Stomach (tissue), 19 donors: ENCODE results near the gene SLC29A1. TPM values are rescaled to one million over a fixed set of nuclear protein-coding genes. Genes with fewer than 3 reads are reported as not detected.
A peak's percentile ranks its signal among the peaks of the same experiment; 100 is the strongest.

Experiments
- DNase-seq, 2 donors: peaks; one replicate each; pipeline versions ENCODE4 v3.0.0 to v3.0.0-alpha.2; 2013 to 2019
- H3K27ac ChIP-seq, 5 donors: fragments of 200-600 bp in 4 of 5; sonication (generic) in 4 of 5; one replicate each; pipeline ENCODE4 v1.5.1; 2013 to 2019; ENCODE audit warnings: mild to moderate bottlenecking in 1 of 5, moderate library complexity in 1 of 5
- H3K27me3 ChIP-seq, 3 donors: fragments of 200-600 bp; sonication (generic); one replicate each; pipeline ENCODE4 v1.5.1; 2017 to 2019; ENCODE audit warnings: mixed run types in 1 of 3
- H3K36me3 ChIP-seq, 4 donors: fragments of 200-600 bp; sonication (generic); 1 replicate in 3 of 4; 2 replicates in 1 of 4; pipeline ENCODE4 v1.5.1; 2016 to 2019
- H3K4me1 ChIP-seq, 4 donors: fragments of 200-600 bp; sonication (generic); one replicate each; pipeline ENCODE4 v1.5.1; 2016 to 2019
- H3K4me3 ChIP-seq, 4 donors: fragments of 200-600 bp; sonication (generic) in 3 of 4; one replicate each; pipeline ENCODE4 v1.5.1; 2016 to 2019; ENCODE audit warnings: mild to moderate bottlenecking in 1 of 4
- H3K9me3 ChIP-seq, 4 donors: fragments of 200-600 bp; sonication (generic); one replicate each; pipeline ENCODE4 v1.5.1; 2016 to 2019
- EP300 ChIP-seq: sonication (generic); formaldehyde crosslinking; IDR thresholded peaks from one replicate; pipeline ENCODE4 v1.6.1; 2017; ENCODE audit warnings: antibody characterized with exemption
- POLR2A ChIP-seq, 4 donors: fragments of 450-650 bp; IDR thresholded peaks; one replicate each; pipeline ENCODE4 v1.6.1; 2016; ENCODE audit warnings: antibody characterized with exemption in 4 of 4, control low read depth in 2 of 4, mild to moderate bottlenecking in 1 of 4, moderate library complexity in 1 of 4
- POLR2AphosphoS5 ChIP-seq, 3 donors: sonication (generic); formaldehyde crosslinking; IDR thresholded peaks; one replicate each; pipeline ENCODE4 v1.6.1; 2016; ENCODE audit warnings: antibody characterized with exemption in 3 of 3
- WGBS, 5 donors: extraction: QIAGEN DNeasy Blood & Tissue Kit in 3 of 5; methylation state at CpG; one replicate each; pipeline versions ENCODE4 v1.1.5 to v1.1.7; 2013 to 2018; 5-methylcytosine and 5-hydroxymethylcytosine counted together
- intact Hi-C: fragments of 100-400 bp; cut with DNase I; formaldehyde crosslinking; loops from one replicate; pipeline ENCODE4 v1.15.1; 2023; ENCODE audit warnings: low total_unique reads
- long read RNA-seq, 10 donors: transcript quantifications; one replicate each; lab custom pipeline, GENCODE V29; 2026
- polyA plus RNA-seq, 3 donors: library from polyadenylated mRNA; stranded (reverse); fragments of 200-250 nt; gene quantifications; one replicate each; pipeline ENCODE4 v1.2.3, GENCODE V29; 2013
- total RNA-seq, 5 donors: library from RNA; depleted of rRNA; stranded (reverse); fragments of >200 nt; gene quantifications; one replicate each; pipeline versions ENCODE4 v1.1.0 to v1.2.3, GENCODE V29; 2014 to 2016
- TF ChIP-seq, protein P1 (sequence below), 7 experiments: fragments of 450-650 bp in 4 of 7; fragments of 200-600 bp in 3 of 7; sonication (generic) in 3 of 7; IDR thresholded peaks; one replicate each; pipeline ENCODE4 v1.5.1; 2016 to 2019; ENCODE audit warnings: antibody characterized with exemption in 7 of 7, control low read depth in 2 of 7, mild to moderate bottlenecking in 1 of 7
- donor health status: healthy with polysubstance abuse.
- donor health status: Bipolar disorder and iron deficiency.
- donor health status: healthy.

SLC29A1 gene
- total RNA-seq, result 100 to 1,000 TPM in 2 of 5 donors, 10 to 100 TPM in 3; 26.4 to 217 (median 77.4) TPM
- polyA plus RNA-seq, result 10 to 100 TPM; 22.6 to 33.5 (median 29.0) TPM
- long read RNA-seq, donor 1, partial matches to known transcripts, result 0 of 4 reads
- long read RNA-seq, donor 1, other reads (novel, unspliced or antisense), result 0 of 4 reads
- long read RNA-seq, donor 2, transcript SLC29A1-209 (13 exons, 2,318 nt), result major isoform, 5 of 6 reads
- long read RNA-seq, donor 2, partial matches to known transcripts, result 0 of 6 reads
- long read RNA-seq, donor 2, other reads (novel, unspliced or antisense), result 0 of 6 reads
- long read RNA-seq, donor 3, partial matches to known transcripts, result 15 of 18 reads
- long read RNA-seq, donor 3, other reads (novel, unspliced or antisense), result 0 of 18 reads
- long read RNA-seq, donor 4, result 0 reads
- long read RNA-seq, donor 5, partial matches to known transcripts, result 0 of 5 reads
- long read RNA-seq, donor 5, other reads (novel, unspliced or antisense), result 0 of 5 reads
- long read RNA-seq, donor 6, transcript SLC29A1-209 (13 exons, 2,318 nt), result major isoform, 10 of 30 reads
- long read RNA-seq, donor 6, transcript SLC29A1-206 (13 exons, 2,183 nt), result minor isoform, 5 of 30 reads
- long read RNA-seq, donor 6, partial matches to known transcripts, result 10 of 30 reads
- long read RNA-seq, donor 6, other reads (novel, unspliced or antisense), result 0 of 30 reads
- long read RNA-seq, donor 7, transcript SLC29A1-206 (13 exons, 2,183 nt), result major isoform, 5 of 25 reads
- long read RNA-seq, donor 7, partial matches to known transcripts, result 13 of 25 reads
- long read RNA-seq, donor 7, other reads (novel, unspliced or antisense), result 0 of 25 reads
- long read RNA-seq, donor 8, partial matches to known transcripts, result 17 of 25 reads
- long read RNA-seq, donor 8, other reads (novel, unspliced or antisense), result 0 of 25 reads
- long read RNA-seq, donor 9, partial matches to known transcripts, result 0 of 6 reads
- long read RNA-seq, donor 9, other reads (novel, unspliced or antisense), result 0 of 6 reads
- long read RNA-seq, donor 10, partial matches to known transcripts, result 12 of 14 reads
- long read RNA-seq, donor 10, other reads (novel, unspliced or antisense), result 0 of 14 reads

DNA sequence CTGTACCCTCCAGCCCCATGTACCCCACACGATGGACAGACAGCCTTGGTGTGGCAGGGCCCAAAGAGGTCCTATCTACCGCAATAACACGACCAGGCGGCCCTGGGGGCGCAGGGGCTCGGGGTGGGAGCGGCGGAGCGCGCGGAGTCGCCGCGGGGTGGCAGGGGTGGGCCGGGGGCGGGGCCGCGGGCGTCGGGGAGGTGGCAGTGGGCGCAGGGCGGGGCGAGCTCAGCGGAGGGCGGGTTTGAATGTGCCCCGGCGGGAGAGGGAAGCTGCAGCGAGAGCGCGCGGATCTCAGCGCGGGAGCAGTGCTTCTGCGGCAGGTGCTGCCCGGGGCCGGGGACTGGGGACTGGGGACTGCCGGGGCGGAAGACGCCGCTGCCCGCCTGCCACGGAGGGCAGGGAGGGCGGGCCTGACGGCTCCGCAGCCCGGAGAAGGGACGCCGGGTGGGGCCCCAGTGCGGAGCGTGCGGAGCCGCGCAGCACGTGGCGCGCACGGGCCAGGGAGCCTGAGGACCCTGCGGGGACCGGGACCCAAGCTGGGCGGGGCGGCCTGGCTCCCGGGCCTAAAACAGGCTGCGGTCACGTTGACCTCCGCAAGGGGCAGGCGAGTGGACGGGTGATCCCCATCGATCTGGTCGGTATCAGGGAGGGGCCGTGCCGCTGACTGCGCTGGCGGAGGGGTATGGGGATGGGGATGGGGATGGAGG, at the start of gene SLC29A1:
Gene SLC29A1, plus strand, starts transcription at position 277 of the 710 bp plus-strand sequence. CDS start 3,719 bp downstream, outside the sequence.
- H3K4me3 ChIP-seq, result peak within 1 kb of the TSS; percentile 52 to 86 (median 68)
- H3K9me3 ChIP-seq, result no peaks in the 10 kb centered on the region
- peak; percentile 76 to 91 for DNase-seq
- H3K4me1 ChIP-seq, result peaks cover 81 to 99% (median 92%) of the 10 kb centered on the region in 4 donors
- WGBS, 5 donors, result 0 to 3% (median 1%) methylated on average over 22 to 72 of the region's 73 CpGs
- H3K36me3 ChIP-seq, result peaks cover 0 to 4% (median 2%) of the 10 kb centered on the region in 4 donors
- TF ChIP-seq POLR2A (IDR thresholded peaks at IDR 0.05) (no peak), EP300 (no peak), POLR2AphosphoS5 (IDR thresholded peaks at IDR 0.05) (peak; percentile 37 to 82 (median 63))
- TF ChIP-seq, protein P1, sequence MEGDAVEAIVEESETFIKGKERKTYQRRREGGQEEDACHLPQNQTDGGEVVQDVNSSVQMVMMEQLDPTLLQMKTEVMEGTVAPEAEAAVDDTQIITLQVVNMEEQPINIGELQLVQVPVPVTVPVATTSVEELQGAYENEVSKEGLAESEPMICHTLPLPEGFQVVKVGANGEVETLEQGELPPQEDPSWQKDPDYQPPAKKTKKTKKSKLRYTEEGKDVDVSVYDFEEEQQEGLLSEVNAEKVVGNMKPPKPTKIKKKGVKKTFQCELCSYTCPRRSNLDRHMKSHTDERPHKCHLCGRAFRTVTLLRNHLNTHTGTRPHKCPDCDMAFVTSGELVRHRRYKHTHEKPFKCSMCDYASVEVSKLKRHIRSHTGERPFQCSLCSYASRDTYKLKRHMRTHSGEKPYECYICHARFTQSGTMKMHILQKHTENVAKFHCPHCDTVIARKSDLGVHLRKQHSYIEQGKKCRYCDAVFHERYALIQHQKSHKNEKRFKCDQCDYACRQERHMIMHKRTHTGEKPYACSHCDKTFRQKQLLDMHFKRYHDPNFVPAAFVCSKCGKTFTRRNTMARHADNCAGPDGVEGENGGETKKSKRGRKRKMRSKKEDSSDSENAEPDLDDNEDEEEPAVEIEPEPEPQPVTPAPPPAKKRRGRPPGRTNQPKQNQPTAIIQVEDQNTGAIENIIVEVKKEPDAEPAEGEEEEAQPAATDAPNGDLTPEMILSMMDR (IDR thresholded peaks at IDR 0.05), result no peak
- peak within 1 kb of the TSS; percentile 92 to 99 (median 95) for H3K27ac ChIP-seq
- no peaks in the 10 kb centered on the region for H3K27me3 ChIP-seq
- intact Hi-C loops, result no loop called here

DNA sequence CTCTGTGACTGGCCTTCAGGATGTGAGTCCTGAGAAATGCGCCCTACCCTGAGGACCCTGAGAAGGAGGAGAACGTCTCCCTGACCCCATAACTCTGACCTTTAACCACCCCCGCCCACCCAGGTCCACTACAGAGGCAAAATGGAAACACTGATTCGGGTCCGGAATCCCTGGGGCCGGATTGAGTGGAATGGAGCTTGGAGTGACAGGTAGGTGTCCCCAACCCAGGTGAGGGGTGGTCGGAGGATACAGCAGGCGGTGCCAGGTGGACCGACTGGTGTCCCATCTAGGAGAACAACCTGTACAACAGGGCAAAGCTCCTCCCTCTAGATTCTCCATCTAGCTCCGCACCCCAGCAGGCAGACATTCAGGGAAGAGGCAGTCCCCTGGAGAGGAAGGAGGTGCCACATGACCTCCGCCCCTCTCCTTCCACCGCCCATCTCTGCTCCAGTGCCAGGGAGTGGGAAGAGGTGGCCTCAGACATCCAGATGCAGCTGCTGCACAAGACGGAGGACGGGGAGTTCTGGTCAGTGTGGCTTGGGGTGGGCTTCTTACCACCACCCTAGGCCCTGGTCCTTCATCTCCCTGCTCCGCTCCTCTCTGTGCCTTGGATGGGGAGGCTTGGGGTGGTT, 47.1 kb upstream of the SLC29A1 start:
- no peak for TF ChIP-seq POLR2A (IDR thresholded peaks at IDR 0.05)
- TF ChIP-seq EP300, result no peak
- no peak for TF ChIP-seq POLR2AphosphoS5 (IDR thresholded peaks at IDR 0.05)
- TF ChIP-seq, protein P1 (IDR thresholded peaks at IDR 0.05), result no peak
- Histone ChIP-seq H3K4me1 (peaks cover 7 to 19% (median 8%) of the 10 kb centered on the region in 4 donors), H3K4me3 (no peak overlapping the region), H3K27me3 (no peaks in the 10 kb centered on the region), H3K27ac (no peak overlapping the region), H3K36me3 (no peaks in the 10 kb centered on the region), H3K9me3 (no peaks in the 10 kb centered on the region)
- intact Hi-C loops, result loop anchor here (10.0 kb wide), 1 partner anchor 59 kb away; no protein-coding TSS in a partner anchor
- no peak for DNase-seq
- WGBS, 5 donors, result 70 to 92% (median 82%) methylated on average over 14 to 15 of the region's 15 CpGs

DNA sequence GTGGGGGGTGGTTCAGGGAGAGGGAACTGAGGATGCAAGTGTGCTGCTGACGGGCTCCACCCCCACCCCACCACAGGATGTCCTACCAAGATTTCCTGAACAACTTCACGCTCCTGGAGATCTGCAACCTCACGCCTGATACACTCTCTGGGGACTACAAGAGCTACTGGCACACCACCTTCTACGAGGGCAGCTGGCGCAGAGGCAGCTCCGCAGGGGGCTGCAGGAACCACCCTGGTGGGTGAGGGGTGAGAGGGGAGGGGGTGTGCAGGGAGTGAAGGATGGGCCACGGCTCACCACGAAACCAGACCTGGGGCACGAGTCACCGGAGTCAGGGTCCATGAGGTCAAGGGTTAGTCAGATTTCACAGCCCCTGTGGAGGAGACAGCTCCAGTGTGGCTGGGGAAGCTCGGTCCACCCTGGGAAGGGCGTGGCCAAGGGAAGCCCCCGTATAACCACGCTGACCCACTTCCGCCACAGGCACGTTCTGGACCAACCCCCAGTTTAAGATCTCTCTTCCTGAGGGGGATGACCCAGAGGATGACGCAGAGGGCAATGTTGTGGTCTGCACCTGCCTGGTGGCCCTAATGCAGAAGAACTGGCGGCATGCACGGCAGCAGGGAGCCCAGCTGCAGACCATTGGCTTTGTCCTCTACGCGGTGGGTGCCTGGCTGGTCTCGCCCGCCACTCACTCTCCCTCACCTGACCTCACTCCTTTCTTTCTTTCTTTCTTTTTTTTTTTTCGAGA, 46.5 kb upstream of the SLC29A1 start:
- Histone ChIP-seq H3K27me3 (no peaks in the 10 kb centered on the region), H3K36me3 (no peaks in the 10 kb centered on the region), H3K4me3 (no peak overlapping the region), H3K4me1 (peaks cover 7 to 19% (median 8%) of the 10 kb centered on the region in 4 donors), H3K9me3 (no peaks in the 10 kb centered on the region), H3K27ac (peak overlapping the region in 1 of 5 donors; percentile 31)
- intact Hi-C loops, result loop anchor here (10.0 kb wide), 1 partner anchor 58 kb away; no protein-coding TSS in a partner anchor
- no peak for DNase-seq
- WGBS, 5 donors, result 72 to 81% (median 78%) methylated on average over 16 to 24 of the region's 24 CpGs
- no peak for TF ChIP-seq POLR2A (IDR thresholded peaks at IDR 0.05)
- TF ChIP-seq, protein P1 (IDR thresholded peaks at IDR 0.05), result no peak
- no peak for TF ChIP-seq POLR2AphosphoS5 (IDR thresholded peaks at IDR 0.05)
- no peak for TF ChIP-seq EP300
